Endothelial cell of umbilical vein (primary cell): ENCODE data around the gene PTGDS. TPM values are rescaled to one million over a fixed set of nuclear protein-coding genes. Genes with fewer than 3 reads are reported as not detected.

Source experiments
- BruUV-seq: library from RNA; stranded (reverse); fragments of 400-500 nt; replicated peaks from 2 replicates; lab custom pipeline; 2021; lab: Mats Ljungman, UMichigan
- CTCF ChIA-PET: fragments of 300-600, 350-600 bp; sonication (Branson Sonifier 250); formaldehyde crosslinking; loops from one replicate; lab custom pipeline; 2021; ENCODE audit warnings: antibody characterized with exemption, inconsistent platforms; lab: Charles Lee
- POLR2A ChIA-PET: fragments of 300-600, 350-600 bp; sonication (Branson Sonifier 250); formaldehyde crosslinking; loops from one replicate; lab custom pipeline; 2021; ENCODE audit warnings: antibody characterized with exemption, inconsistent platforms; lab: Charles Lee
- DNase-seq: peaks from one replicate; pipeline ENCODE4 v3.0.0-alpha.2; 2011; ENCODE audit warnings: low read depth, low spot score
- FAIRE-seq: peaks from 2 replicates; lab custom pipeline; 2011; peaks lifted over from hg19 to GRCh38; lab: Jason Lieb, UNC
- H2AFZ ChIP-seq: 2 replicates; pipeline ENCODE4 v1.6.0; 2012; ENCODE audit warnings: low read depth, low read length, control low read depth, inconsistent platforms
- H3K27ac ChIP-seq: 2 replicates; pipeline ENCODE4 v1.5.1; 2011; ENCODE audit warnings: low read depth, mild to moderate bottlenecking, control low read depth, low read length, moderate library complexity; ENCODE audit not compliant: insufficient read depth
- H3K27me3 ChIP-seq, 2 experiments: 2 replicates each; pipeline versions ENCODE4 v1.6.0 to v1.6.1; 2011; ENCODE audit warnings: low read length in 2 of 2, mixed read lengths in 1 of 2; ENCODE audit not compliant: control insufficient read depth in 2 of 2, insufficient read depth in 2 of 2
- H3K36me3 ChIP-seq, 2 experiments: 2 replicates in 1 of 2; 3 replicates in 1 of 2; pipeline ENCODE4 v1.5.1; 2011; ENCODE audit warnings: low read length in 2 of 2, mild to moderate bottlenecking in 1 of 2, moderate library complexity in 1 of 2; ENCODE audit not compliant: control insufficient read depth in 2 of 2, insufficient read depth in 2 of 2; ENCODE audit errors: extremely low read depth in 1 of 2
- H3K4me1 ChIP-seq: 3 replicates; pipeline ENCODE4 v1.5.1; 2011; ENCODE audit warnings: mild to moderate bottlenecking, low read length; ENCODE audit not compliant: control insufficient read depth, insufficient read depth; ENCODE audit errors: extremely low read depth
- H3K4me2 ChIP-seq: 2 replicates; pipeline ENCODE4 v1.6.1; 2011; ENCODE audit warnings: low read length, control low read depth, mixed read lengths; ENCODE audit not compliant: insufficient read depth
- H3K4me3 ChIP-seq, 3 experiments: fragments of 200-600 bp in 1 of 3; sonication (generic), shearing (Covaris generic) in 1 of 3; replicated peaks in 1 of 3; 2 replicates each; pipeline ENCODE4 v1.5.1; 2011 to 2016; ENCODE audit warnings: control low read depth in 3 of 3, low read length in 3 of 3, mild to moderate bottlenecking in 2 of 3, inconsistent platforms in 1 of 3, low read depth in 1 of 3, moderate library complexity in 1 of 3; ENCODE audit not compliant: insufficient read depth in 1 of 3
- H3K79me2 ChIP-seq: 2 replicates; pipeline ENCODE4 v1.6.0; 2012; ENCODE audit warnings: low read length, inconsistent platforms; ENCODE audit not compliant: control insufficient read depth, insufficient read depth
- H3K9ac ChIP-seq: replicated peaks from 2 replicates; pipeline ENCODE3; 2011; ENCODE audit warnings: low read length, control low read depth; ENCODE audit not compliant: insufficient read depth; ENCODE audit errors: extremely low read depth
- H3K9me1 ChIP-seq: replicated peaks from 3 replicates; pipeline ENCODE4 v1.6.0; 2011; ENCODE audit warnings: mild to moderate bottlenecking, low read length; ENCODE audit not compliant: control insufficient read depth, insufficient read depth; ENCODE audit errors: extremely low read depth
- H3K9me3 ChIP-seq: replicated peaks from 2 replicates; pipeline ENCODE4 v1.5.1; 2012; ENCODE audit warnings: low read length, inconsistent platforms; ENCODE audit not compliant: control insufficient read depth, insufficient read depth
- H4K20me1 ChIP-seq: replicated peaks from 2 replicates; pipeline ENCODE3; 2011; ENCODE audit warnings: mild to moderate bottlenecking, low read length; ENCODE audit not compliant: control insufficient read depth, insufficient read depth; ENCODE audit errors: extremely low read depth
- CTCF ChIP-seq, 2 donors: IDR thresholded peaks; 1 replicate in 1 of 2; 2 replicates in 1 of 2; pipeline ENCODE4 v1.5.1; 2011; ENCODE audit warnings: low read length in 2 of 2, mild to moderate bottlenecking in 2 of 2, moderate library complexity in 2 of 2, control low read depth in 1 of 2, inconsistent platforms in 1 of 2, low read depth in 1 of 2; ENCODE audit not compliant: insufficient read depth in 1 of 2; ENCODE audit errors: extremely low read depth in 1 of 2
- EZH2 ChIP-seq: IDR thresholded peaks from 2 replicates; pipeline ENCODE4 v1.6.1; 2012; ENCODE audit warnings: borderline replicate concordance, low read depth, mild to moderate bottlenecking, moderate library complexity, low read length, inconsistent platforms; ENCODE audit not compliant: severe bottlenecking
- FOS ChIP-seq: IDR thresholded peaks from 2 replicates; pipeline ENCODE4 v1.6.1; 2011; ENCODE audit warnings: mild to moderate bottlenecking, low read length, moderate library complexity, borderline replicate concordance; ENCODE audit not compliant: insufficient read depth
- GATA2 ChIP-seq: IDR thresholded peaks from 2 replicates; pipeline ENCODE4 v1.7.0; 2011; ENCODE audit warnings: low read depth, mild to moderate bottlenecking, moderate library complexity, mixed read lengths, low read length; ENCODE audit not compliant: insufficient read length, insufficient read depth
- JUN ChIP-seq: IDR thresholded peaks from 2 replicates; pipeline ENCODE4 v1.6.1; 2011; ENCODE audit warnings: borderline replicate concordance, low read depth; ENCODE audit not compliant: insufficient read length, insufficient read depth
- MAX ChIP-seq: IDR thresholded peaks from 2 replicates; pipeline ENCODE4 v1.6.1; 2011; ENCODE audit not compliant: insufficient read depth, insufficient read length
- MYC ChIP-seq: IDR thresholded peaks from one replicate; pipeline ENCODE4 v1.6.1; 2011; ENCODE audit warnings: mild to moderate bottlenecking, low read depth, low read length
- POLR2A ChIP-seq: IDR thresholded peaks from 2 replicates; pipeline ENCODE4 v1.6.1; 2012; ENCODE audit warnings: low read depth, mild to moderate bottlenecking, control low read depth, low read length
- POLR2AphosphoS5 ChIP-seq: IDR thresholded peaks from 2 replicates; pipeline ENCODE4 v1.6.1; 2012; ENCODE audit warnings: low read depth, mild to moderate bottlenecking, control low read depth, low read length, moderate library complexity; ENCODE audit not compliant: insufficient read depth
- dilution Hi-C: fragments of 300-500 bp; cut with MboI; formaldehyde crosslinking; loops from one replicate; pipeline ENCODE4 v1.15.0; 2019; ENCODE audit warnings: low sequenced_read_pairs; ENCODE audit not compliant: extremely low pct_ligation_motif_present
- intact Hi-C: fragments of 100-400 bp; cut with micrococcal nuclease; formaldehyde crosslinking; loops from one replicate; pipeline ENCODE4 v1.10.0; 2022
- polyA plus RNA-seq, 4 experiments: library from polyadenylated mRNA; depleted of rRNA in 3 of 4; stranded (reverse) in 3 of 4; unstranded in 1 of 4; fragments of >200 nt; gene quantifications; 2 replicates each; pipeline versions ENCODE4 v1.2.1 to v1.2.3, GENCODE V29; 2011 to 2012; ENCODE audit warnings: missing spikeins in 1 of 4
- total RNA-seq: library from RNA; stranded (reverse); gene quantifications from 2 replicates; pipeline ENCODE4 v1.2.3, GENCODE V29; 2021

Gene PTGDS
- total and polyA plus RNA-seq, 2 donors (not counting 3 experiments of a cell fraction or from before 2014, with no cell fraction given) = not detected

GRCh38 chr9:136941231-136942111 lies 35.8 kb upstream of the PTGDS start:
- no TSS peak for BruUV-seq
- peaks cover 2 to 31% of the 10 kb centered on the region in 2 experiments for H3K36me3 ChIP-seq
- ChIA-PET CTCF (no interaction called here), POLR2A (no interaction called here)
- H3K9me1 ChIP-seq = no peaks in the 10 kb centered on the region
- H2AFZ ChIP-seq = no peak overlapping the region
- H3K4me3 ChIP-seq = no peak overlapping the region
- H3K4me2 ChIP-seq = no peak overlapping the region
- dilution Hi-C loops (loop anchor here (25.0 kb wide), 1 partner anchor 129 kb away; the partner anchor contains the start of gene RABL6), intact Hi-C loops (loop anchor here (5.0 kb wide), 1 partner anchor 54 kb away; the partner anchor contains the start of gene TRAF2)
- DNase-seq (no peak), FAIRE-seq (no peak)
- no peaks in the 10 kb centered on the region for H3K27me3 ChIP-seq
- H3K9me3 ChIP-seq = no peaks in the 10 kb centered on the region
- peaks cover 26% of the 10 kb centered on the region for H3K79me2 ChIP-seq
- no peaks in the 10 kb centered on the region for H4K20me1 ChIP-seq
- H3K27ac ChIP-seq = no peak overlapping the region
- H3K9ac ChIP-seq = no peak overlapping the region
- no peaks in the 10 kb centered on the region for H3K4me1 ChIP-seq
- TF ChIP-seq CTCF (IDR thresholded peaks at IDR 0.05; ENCODE audit: extremely low read depth in 1 of 2, insufficient read depth in 1 of 2, low read depth in 1 of 2, low read length in 2 of 2) = no peak
- no peak for TF ChIP-seq POLR2AphosphoS5
- no peak for TF ChIP-seq MAX
- TF ChIP-seq POLR2A = no peak
- no peak for TF ChIP-seq JUN
- TF ChIP-seq GATA2 = no peak
- TF ChIP-seq FOS = no peak
- TF ChIP-seq EZH2 = no peak
- TF ChIP-seq MYC = no peak
